H9 (cell line): ENCODE results near the gene KCNRG. TPM values are rescaled to one million over a fixed set of nuclear protein-coding genes. Genes with fewer than 3 reads are reported as not detected.

Experiments
- DNase-seq: peaks from one replicate; pipeline ENCODE4 v3.0.0-alpha.2; 2017
- H2AFZ ChIP-seq: one replicate; pipeline ENCODE4 v1.6.1; 2013; ENCODE audit warnings: mild to moderate bottlenecking, low read length, control low read depth, moderate library complexity
- H2AK5ac ChIP-seq: 2 replicates; pipeline ENCODE4 v1.6.1; 2013; ENCODE audit warnings: low read length, control low read depth, mixed read lengths; ENCODE audit not compliant: insufficient read length
- H2BK120ac ChIP-seq: one replicate; pipeline ENCODE4 v1.6.1; 2013; ENCODE audit warnings: low read depth, mild to moderate bottlenecking, low read length, control low read depth, inconsistent platforms; ENCODE audit not compliant: poor library complexity, severe bottlenecking
- H2BK12ac ChIP-seq: 2 replicates; pipeline ENCODE4 v1.6.1; 2013; ENCODE audit warnings: low read length, control low read depth, mixed read lengths, low read depth; ENCODE audit not compliant: insufficient read length
- H2BK15ac ChIP-seq: 2 replicates; pipeline ENCODE4 v1.6.1; 2013; ENCODE audit warnings: low read depth, low read length, control low read depth
- H2BK20ac ChIP-seq: one replicate; pipeline ENCODE4 v1.6.1; 2013; ENCODE audit warnings: low read depth, mild to moderate bottlenecking, low read length, control low read depth, inconsistent platforms; ENCODE audit not compliant: poor library complexity, severe bottlenecking
- H2BK5ac ChIP-seq: 2 replicates; pipeline ENCODE4 v1.6.1; 2013; ENCODE audit warnings: low read length, control low read depth, mixed read lengths; ENCODE audit not compliant: insufficient read length
- H3K14ac ChIP-seq: 2 replicates; pipeline ENCODE4 v1.6.1; 2013; ENCODE audit warnings: low read length, control low read depth; ENCODE audit not compliant: insufficient read depth
- H3K18ac ChIP-seq: 2 replicates; pipeline ENCODE4 v1.6.1; 2013; ENCODE audit warnings: low read depth, mild to moderate bottlenecking, mixed read lengths, low read length, control low read depth; ENCODE audit not compliant: insufficient read length
- H3K23ac ChIP-seq: 2 replicates; pipeline ENCODE4 v1.6.1; 2013; ENCODE audit warnings: low read length, control low read depth, mixed read lengths, low read depth; ENCODE audit not compliant: insufficient read length
- H3K23me2 ChIP-seq: 2 replicates; pipeline ENCODE4 v1.6.1; 2013; ENCODE audit warnings: low read depth, mild to moderate bottlenecking, mixed read lengths, low read length, control low read depth; ENCODE audit not compliant: insufficient read length, poor library complexity, severe bottlenecking
- H3K27ac ChIP-seq: 2 replicates; pipeline ENCODE4 v1.5.1; 2013; ENCODE audit warnings: low read length, control low read depth, mixed read lengths, low read depth; ENCODE audit not compliant: insufficient read length
- H3K27me3 ChIP-seq: 2 replicates; pipeline ENCODE4 v1.6.1; 2013; ENCODE audit warnings: low read length, control low read depth, inconsistent platforms; ENCODE audit not compliant: insufficient read depth
- H3K4ac ChIP-seq: 2 replicates; pipeline ENCODE4 v1.6.1; 2013; ENCODE audit warnings: low read depth, mild to moderate bottlenecking, control low read depth, inconsistent platforms, low read length, moderate library complexity
- H3K4me1 ChIP-seq: 2 replicates; pipeline ENCODE4 v1.6.1; 2013; ENCODE audit warnings: low read length, control low read depth, inconsistent platforms; ENCODE audit not compliant: insufficient read depth
- H3K4me2 ChIP-seq: 2 replicates; pipeline ENCODE4 v1.6.1; 2013; ENCODE audit warnings: low read length, control low read depth, mixed read lengths; ENCODE audit not compliant: insufficient read length, insufficient read depth
- H3K56ac ChIP-seq: 2 replicates; pipeline ENCODE4 v1.6.1; 2013; ENCODE audit warnings: low read depth, mild to moderate bottlenecking, mixed read lengths, low read length, control low read depth; ENCODE audit not compliant: insufficient read length
- H3K79me1 ChIP-seq: 2 replicates; pipeline ENCODE4 v1.6.1; 2013; ENCODE audit warnings: low read depth, mild to moderate bottlenecking, moderate library complexity, low read length, control low read depth, inconsistent platforms; ENCODE audit not compliant: insufficient read depth, poor library complexity, severe bottlenecking
- H3K79me2 ChIP-seq: 2 replicates; pipeline ENCODE4 v1.6.1; 2013; ENCODE audit warnings: low read length, control low read depth, inconsistent platforms; ENCODE audit not compliant: insufficient read depth
- H3K9ac ChIP-seq: 2 replicates; pipeline ENCODE4 v1.6.1; 2013; ENCODE audit warnings: low read length, control low read depth, mixed read lengths; ENCODE audit not compliant: insufficient read length; ENCODE audit errors: extremely low read depth
- H3K9me3 ChIP-seq: one replicate; pipeline ENCODE4 v1.6.1; 2013; ENCODE audit warnings: low read depth, low read length, inconsistent platforms; ENCODE audit not compliant: control insufficient read depth
- H3T11ph ChIP-seq: one replicate; pipeline ENCODE4 v1.6.1; 2013; ENCODE audit warnings: mild to moderate bottlenecking, low read length, control low read depth, inconsistent platforms
- H4K20me1 ChIP-seq: one replicate; pipeline ENCODE4 v1.6.1; 2013; ENCODE audit not compliant: control insufficient read depth, insufficient read length, insufficient read depth
- H4K5ac ChIP-seq: 2 replicates; pipeline ENCODE4 v1.6.1; 2013; ENCODE audit warnings: low read depth, mild to moderate bottlenecking, mixed read lengths, low read length, control low read depth; ENCODE audit not compliant: insufficient read length
- H4K8ac ChIP-seq: replicated peaks from 2 replicates; pipeline ENCODE4 v1.6.1; 2013; ENCODE audit warnings: low read length, control low read depth, mixed read lengths, low read depth; ENCODE audit not compliant: insufficient read length
- H4K91ac ChIP-seq: 2 replicates; pipeline ENCODE4 v1.6.1; 2013; ENCODE audit warnings: low read depth, mild to moderate bottlenecking, moderate library complexity, mixed read lengths, low read length, control low read depth; ENCODE audit not compliant: insufficient read length
- H3K27ac Mint-ChIP-seq, 3 experiments: 2 replicates in 2 of 3; 3 replicates in 1 of 3; pipeline ENCODE4 v1.8.0; 2020 to 2021; ENCODE audit warnings: mixed read lengths in 3 of 3, mild to moderate bottlenecking in 1 of 3, moderate library complexity in 1 of 3
- H3K27me3 Mint-ChIP-seq: 2 replicates; pipeline ENCODE4 v1.8.0; 2021; ENCODE audit warnings: low read depth, mild to moderate bottlenecking, moderate library complexity, mixed read lengths
- H3K36me3 Mint-ChIP-seq, 3 experiments: 2 replicates in 2 of 3; 3 replicates in 1 of 3; pipeline ENCODE4 v1.8.0; 2020 to 2021; ENCODE audit warnings: low read depth in 3 of 3, mixed read lengths in 3 of 3; ENCODE audit not compliant: insufficient read depth in 1 of 3
- H3K4me1 Mint-ChIP-seq, 2 experiments: 2 replicates each; pipeline ENCODE4 v1.8.0; 2020; ENCODE audit warnings: mixed read lengths in 2 of 2
- H3K4me3 Mint-ChIP-seq, 2 experiments: 2 replicates in 1 of 2; 3 replicates in 1 of 2; pipeline ENCODE4 v1.8.0; 2020 to 2021; ENCODE audit warnings: mild to moderate bottlenecking in 2 of 2, mixed read lengths in 2 of 2, moderate library complexity in 1 of 2
- H3K9me3 Mint-ChIP-seq, 2 experiments: 2 replicates in 1 of 2; 3 replicates in 1 of 2; pipeline ENCODE4 v1.8.0; 2020; ENCODE audit warnings: mild to moderate bottlenecking in 2 of 2, mixed read lengths in 2 of 2, moderate library complexity in 1 of 2
- CTCF ChIP-seq: fragments of 200-600 bp; sonication (generic); conservative IDR thresholded peaks from 3 replicates; pipeline ENCODE4 v1.8.0; 2021; ENCODE audit warnings: antibody characterized with exemption, mild to moderate bottlenecking
- WGBS: extraction: QIAGEN DNeasy Blood & Tissue Kit; methylation state at CpG from one replicate; pipeline ENCODE4 v1.1.7; 2013; ENCODE audit warnings: missing lambda C conversion rate, low lambda C conversion rate, mixed read lengths; ENCODE audit not compliant: insufficient read length; ENCODE audit errors: extremely low coverage; 5-methylcytosine and 5-hydroxymethylcytosine counted together
- total RNA-seq: library from RNA; stranded (reverse); gene quantifications from 2 replicates; pipeline ENCODE4 v1.2.1, GENCODE V29; 2021

KCNRG gene
- total RNA-seq, 1 experiment from 2014 or later, result 0.74 TPM

- no peaks in the 10 kb centered on the region for H3K79me1 ChIP-seq
- H3K23ac ChIP-seq, result no peak overlapping the region
- no peak overlapping the region for H2BK5ac ChIP-seq
- WGBS, result no CpG with 5 or more reads among the region's 5 CpGs
- no peak overlapping the region for H3K14ac ChIP-seq
- no peak overlapping the region for H2BK20ac ChIP-seq
- peaks cover 10% of the 10 kb centered on the region for H3K23me2 ChIP-seq
- H3K27me3 Mint-ChIP-seq, result peaks cover 4% of the 10 kb centered on the region
- no peak overlapping the region for H2BK12ac ChIP-seq
- no peaks in the 10 kb centered on the region for H3K79me2 ChIP-seq
- no peak overlapping the region for H2BK15ac ChIP-seq
- H3K36me3 Mint-ChIP-seq, result peaks cover 8 to 13% (median 9%) of the 10 kb centered on the region in 3 experiments; a peak in 6 of 7 replicates
- TF ChIP-seq CTCF, result no peak
- H3K18ac ChIP-seq, result no peak overlapping the region
- H3K56ac ChIP-seq, result no peak overlapping the region
- H2AFZ ChIP-seq, result no peak overlapping the region
- no peak overlapping the region for H3T11ph ChIP-seq
- no peak overlapping the region for H3K27ac Mint-ChIP-seq
- H3K4me1 ChIP-seq, result no peaks in the 10 kb centered on the region; the same call in 1 of the 2 replicates
- H3K4me2 ChIP-seq, result no peak overlapping the region
- no peaks in the 10 kb centered on the region; a peak in 1 of 5 replicates for H3K9me3 Mint-ChIP-seq
- no peaks in the 10 kb centered on the region for H3K27me3 ChIP-seq
- H4K91ac ChIP-seq, result no peak overlapping the region
- H4K8ac ChIP-seq, result no peak overlapping the region
- no peak overlapping the region for H3K27ac ChIP-seq
- no peak overlapping the region for H3K4me3 Mint-ChIP-seq
- no peak overlapping the region for H3K4ac ChIP-seq
- H4K20me1 ChIP-seq, result no peaks in the 10 kb centered on the region
- peaks cover 23% of the 10 kb centered on the region in 2 experiments for H3K4me1 Mint-ChIP-seq
- no peaks in the 10 kb centered on the region for H3K9me3 ChIP-seq
- no peak overlapping the region for H3K9ac ChIP-seq
- H2AK5ac ChIP-seq, result no peak overlapping the region
- no peak overlapping the region for H2BK120ac ChIP-seq
- H4K5ac ChIP-seq, result no peak overlapping the region
- DNase-seq, result no peak
Observed at GRCh38 chr13:49993666-49994065, 21.6 kb upstream of the KCNRG start.
